PFSK-1 (cell line): ENCODE data around the gene BAIAP3.

Source experiments
- FOXP2 ChIP-seq: optimal IDR thresholded peaks from 2 replicates; pipeline ENCODE3; 2011; ENCODE audit warnings: borderline replicate concordance, control low read depth, inconsistent platforms; ENCODE audit not compliant: insufficient read depth; ENCODE audit errors: extremely low read length, extremely low read depth
- POLR2AphosphoS5 ChIP-seq: IDR thresholded peaks from 2 replicates; pipeline ENCODE4 v1.6.1; 2012; ENCODE audit warnings: low read depth, mild to moderate bottlenecking, control low read depth, low read length, moderate library complexity
- REST ChIP-seq, 2 experiments: IDR thresholded peaks; 2 replicates each; pipeline versions ENCODE4 v1.6.1 to v1.8.0; 2011 to 2012; ENCODE audit warnings: low read depth in 2 of 2, low read length in 2 of 2, control low read depth in 1 of 2, inconsistent platforms in 1 of 2, mild to moderate bottlenecking in 1 of 2, moderate library complexity in 1 of 2; ENCODE audit not compliant: insufficient read depth in 1 of 2
- SIN3A ChIP-seq: IDR thresholded peaks from 2 replicates; pipeline ENCODE4 v1.6.1; 2012; ENCODE audit warnings: mild to moderate bottlenecking, low read length, moderate library complexity, borderline replicate concordance; ENCODE audit not compliant: insufficient read depth
- TAF1 ChIP-seq: IDR thresholded peaks from 2 replicates; pipeline ENCODE4 v1.6.1; 2012; ENCODE audit warnings: low read length, control low read depth, borderline replicate concordance; ENCODE audit not compliant: insufficient read depth

Gene BAIAP3

GRCh38 chr16:1349351-1349750 is 15.9 kb downstream of the BAIAP3 start:
- TF ChIP-seq SIN3A (no peak), REST (IDR thresholded peaks at IDR 0.05; ENCODE audit: insufficient read depth in 1 of 2, low read depth in 2 of 2, low read length in 2 of 2) (no peak)

GRCh38 chr16:1349951-1350350 is 16.5 kb downstream of the BAIAP3 start:
- TF ChIP-seq REST (IDR thresholded peaks at IDR 0.05; ENCODE audit: insufficient read depth in 1 of 2, low read depth in 2 of 2, low read length in 2 of 2) (no peak), FOXP2 (no peak), TAF1 (no peak), POLR2AphosphoS5 (no peak), SIN3A (no peak)

GRCh38 chr16:1350691-1351090 is 17.2 kb downstream of the BAIAP3 start:
- no peak for TF ChIP-seq POLR2AphosphoS5
- TF ChIP-seq TAF1: no peak
- no peak for TF ChIP-seq FOXP2
- no peak for TF ChIP-seq REST (IDR thresholded peaks at IDR 0.05; ENCODE audit: insufficient read depth in 1 of 2, low read depth in 2 of 2, low read length in 2 of 2)
- no peak for TF ChIP-seq SIN3A

- TF ChIP-seq FOXP2: no peak
- TF ChIP-seq SIN3A: no peak
- TF ChIP-seq TAF1: no peak
- no peak for TF ChIP-seq POLR2AphosphoS5
- no peak for TF ChIP-seq REST (IDR thresholded peaks at IDR 0.05; ENCODE audit: insufficient read depth in 1 of 2, low read depth in 2 of 2, low read length in 2 of 2)
Observed at GRCh38 chr16:1351215-1351581, 17.8 kb downstream of the BAIAP3 start.

- no peak for TF ChIP-seq REST (IDR thresholded peaks at IDR 0.05; ENCODE audit: insufficient read depth in 1 of 2, low read depth in 2 of 2, low read length in 2 of 2)
- peak; percentile 88; the same call in 1 of the 2 replicates for TF ChIP-seq TAF1
- no peak for TF ChIP-seq FOXP2
- TF ChIP-seq POLR2AphosphoS5: 0 out of 2 replicates have a peak, but pooled peaks have one; percentile 48
- TF ChIP-seq SIN3A: peak; percentile 90; the same call in 1 of the 2 replicates
Observed at GRCh38 chr16:1351582-1352362, 18.3 kb downstream of the BAIAP3 start, which contains the start of the genes GNPTG and TSR3. TSS of gene GNPTG (plus strand) at chr16:1351931. CDS start at chr16:1351966, 35 bp downstream. TSS of gene TSR3 (minus strand) at chr16:1351878. CDS start at chr16:1351804, 74 bp downstream.
